HG03432 (cell line): ENCODE results near the gene POU2F1.
A peak's percentile ranks its signal among the peaks of the same experiment; 100 is the strongest.

Experiments
- ATAC-seq: cut with Tn5 transposase; IDR thresholded peaks from one replicate; pipeline ENCODE4 v1.9.1; 2021; ENCODE audit warnings: mild to moderate bottlenecking, moderate library complexity; ENCODE audit not compliant: unreplicated experiment

POU2F1 gene

DNA sequence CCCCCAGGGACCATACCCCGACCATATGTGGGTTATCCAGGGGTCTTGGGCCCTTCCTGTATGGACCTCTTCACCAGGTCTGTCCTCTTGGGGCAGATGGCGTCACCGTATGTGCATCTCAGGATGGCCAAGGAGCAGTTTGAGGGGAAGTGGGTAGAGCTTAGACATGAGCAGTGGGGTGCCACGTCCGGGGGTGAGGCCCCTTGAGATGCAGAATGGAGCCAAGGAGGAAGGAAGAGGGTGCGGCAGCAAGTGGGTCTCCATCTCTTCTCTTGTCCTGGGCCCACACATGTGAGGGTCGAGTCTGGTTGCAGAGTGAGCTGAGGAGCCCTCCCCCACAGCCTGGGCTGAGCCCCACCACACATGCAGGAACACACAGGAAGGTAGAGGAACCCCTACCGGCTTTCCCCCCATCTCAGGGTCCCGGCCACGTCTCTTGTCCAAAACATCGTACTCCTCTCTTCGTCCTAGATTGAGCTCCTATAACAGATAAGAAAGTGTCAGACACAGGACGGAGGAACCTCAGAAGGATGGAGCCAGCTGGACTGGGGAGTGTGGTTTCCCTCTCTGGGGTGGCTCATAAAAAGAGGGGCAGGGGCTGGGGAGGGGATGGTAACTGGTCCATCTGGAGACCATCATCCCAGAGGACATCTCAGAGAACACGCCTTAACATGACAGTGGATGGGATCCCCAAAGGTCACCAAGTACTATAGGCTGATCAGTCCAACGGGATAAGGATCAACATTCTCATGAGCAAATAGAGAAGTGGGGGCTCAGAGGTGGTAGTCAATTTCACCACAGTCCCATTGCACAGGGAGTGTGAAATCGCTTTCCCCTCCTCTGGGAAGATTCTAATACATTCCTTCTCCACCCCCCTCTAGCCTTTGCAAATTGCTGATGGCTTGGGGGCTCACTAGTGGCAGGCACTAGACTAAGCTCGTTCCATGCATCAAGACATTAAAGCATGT is 217.8 kb downstream of the POU2F1 start:
- no peak for ATAC-seq

DNA sequence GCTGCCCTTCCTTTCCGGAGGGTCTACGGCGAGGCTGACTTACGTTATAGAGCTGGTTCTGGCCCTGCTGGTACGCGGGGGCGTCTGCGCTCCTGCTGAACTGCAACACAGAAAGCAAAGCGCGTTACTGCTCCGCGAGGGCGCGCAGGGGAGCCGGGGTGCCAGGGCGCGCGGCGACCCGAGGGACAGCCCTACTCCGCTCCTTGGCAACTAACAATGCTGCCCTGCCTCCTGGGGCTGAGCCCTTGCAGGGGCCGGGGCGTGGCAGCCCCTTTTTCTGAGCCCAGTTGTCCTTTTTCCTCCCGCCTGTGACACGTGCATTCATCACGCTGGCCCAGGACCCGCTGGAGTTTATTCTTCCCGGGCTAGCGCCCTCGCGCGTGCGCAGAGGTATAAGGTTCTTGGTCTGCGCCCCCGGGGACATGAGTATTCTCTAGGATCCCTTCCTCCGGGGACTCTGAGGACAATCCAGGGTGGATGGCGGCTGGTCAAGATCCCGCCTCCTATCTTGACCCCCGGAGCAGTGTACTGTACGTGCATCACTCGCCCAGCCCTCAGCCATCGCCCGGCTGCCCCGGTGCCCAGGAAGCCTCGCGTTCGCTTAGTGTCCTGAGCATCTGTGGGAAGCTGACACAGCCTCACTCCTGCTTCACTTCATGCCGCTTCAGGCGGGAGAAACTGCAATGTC is 218.8 kb downstream of the POU2F1 start:
- ATAC-seq = peak; percentile 53

DNA sequence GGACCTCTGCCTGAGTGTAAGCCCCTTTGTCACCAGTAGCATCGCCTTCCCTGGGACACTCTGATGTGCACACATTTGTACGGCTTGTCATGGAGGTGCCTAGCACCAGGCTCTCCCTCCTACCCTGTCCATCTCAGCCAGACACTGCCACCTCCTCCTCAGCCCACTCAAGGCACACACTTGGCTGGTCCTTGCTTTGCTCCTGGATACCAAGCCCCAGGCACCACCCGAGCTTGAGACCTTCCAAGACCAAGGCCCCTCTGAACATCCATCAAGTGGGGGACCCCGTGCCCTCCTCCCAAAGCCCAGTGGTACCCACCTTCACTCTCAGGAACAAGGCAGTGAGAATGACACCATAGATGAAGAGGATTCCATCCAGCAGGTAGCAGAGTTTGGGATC is 219.7 kb downstream of the POU2F1 start:
- no peak for ATAC-seq

DNA sequence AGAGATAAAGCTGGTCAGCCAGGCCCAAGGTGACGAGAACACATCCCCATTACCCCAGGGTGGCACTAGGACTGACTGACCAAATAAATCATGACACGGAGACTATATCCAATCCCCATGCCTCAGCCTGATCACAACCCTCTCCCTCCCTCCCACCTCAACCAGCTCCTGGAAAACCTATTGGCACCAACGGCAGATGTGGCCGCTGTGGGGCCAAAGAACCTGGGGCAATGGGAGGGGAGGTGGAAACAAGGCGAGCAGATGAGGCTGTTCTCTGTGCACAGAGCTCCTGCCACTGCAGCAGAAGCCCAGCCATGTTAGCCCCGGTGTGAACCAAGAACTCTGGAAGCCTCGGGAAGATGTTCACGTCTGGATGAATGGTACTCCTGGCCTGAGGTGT is 220.1 kb downstream of the POU2F1 start:
- ATAC-seq = no peak

DNA sequence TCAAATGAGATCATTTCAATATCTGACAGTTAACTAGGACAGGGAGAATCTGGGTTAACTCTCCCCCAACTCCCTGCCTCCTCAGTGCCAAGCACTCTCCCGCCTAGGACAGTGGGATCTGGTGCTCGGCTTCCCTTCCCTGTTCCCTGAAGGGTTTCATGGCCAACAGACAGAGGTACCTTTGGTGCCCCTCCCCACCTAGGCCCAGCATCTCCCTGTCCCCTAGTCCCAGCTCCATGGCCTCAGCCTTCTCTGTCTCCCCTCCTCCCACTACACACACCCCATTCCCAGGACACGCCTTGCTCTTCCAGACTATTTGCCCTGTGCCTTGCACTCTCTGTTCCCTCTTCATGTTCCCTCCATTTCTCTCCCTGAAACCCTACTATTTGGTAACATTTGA is 220.5 kb downstream of the POU2F1 start:
- no peak for ATAC-seq

DNA sequence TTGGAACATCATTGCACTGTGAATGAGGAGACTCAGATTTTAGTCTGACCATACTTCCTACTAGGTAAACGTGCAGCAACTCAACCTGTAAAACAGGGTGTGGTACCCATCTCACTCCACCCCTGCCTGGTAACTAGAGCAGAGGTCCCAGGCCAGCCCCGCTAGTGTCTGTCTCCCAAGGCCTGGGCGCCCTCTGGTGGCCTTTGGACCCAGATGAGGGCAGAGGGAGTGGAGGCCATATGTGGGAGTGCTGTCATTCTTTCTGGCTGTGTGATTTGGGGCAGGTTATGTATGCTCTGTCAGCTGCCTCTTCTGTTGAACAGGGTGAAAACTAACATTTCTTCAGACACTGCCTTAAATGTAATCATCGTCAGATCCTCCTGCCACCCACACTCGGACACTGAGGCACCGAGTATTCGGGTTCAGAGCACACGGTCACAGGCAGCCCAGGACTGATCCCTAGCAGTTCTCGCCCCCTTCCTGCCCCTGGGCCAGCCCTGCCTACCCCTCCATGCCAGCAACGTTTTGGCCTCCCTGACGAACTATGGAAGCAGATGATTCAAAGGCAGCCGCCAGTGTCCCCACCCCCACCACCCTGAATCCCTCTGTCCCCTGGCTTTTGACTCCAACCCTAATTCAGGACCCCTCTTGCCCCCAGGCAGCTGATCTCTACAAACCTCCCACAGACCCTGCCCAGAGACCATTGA is 221.6 kb downstream of the POU2F1 start:
- ATAC-seq = peak; percentile 91

DNA sequence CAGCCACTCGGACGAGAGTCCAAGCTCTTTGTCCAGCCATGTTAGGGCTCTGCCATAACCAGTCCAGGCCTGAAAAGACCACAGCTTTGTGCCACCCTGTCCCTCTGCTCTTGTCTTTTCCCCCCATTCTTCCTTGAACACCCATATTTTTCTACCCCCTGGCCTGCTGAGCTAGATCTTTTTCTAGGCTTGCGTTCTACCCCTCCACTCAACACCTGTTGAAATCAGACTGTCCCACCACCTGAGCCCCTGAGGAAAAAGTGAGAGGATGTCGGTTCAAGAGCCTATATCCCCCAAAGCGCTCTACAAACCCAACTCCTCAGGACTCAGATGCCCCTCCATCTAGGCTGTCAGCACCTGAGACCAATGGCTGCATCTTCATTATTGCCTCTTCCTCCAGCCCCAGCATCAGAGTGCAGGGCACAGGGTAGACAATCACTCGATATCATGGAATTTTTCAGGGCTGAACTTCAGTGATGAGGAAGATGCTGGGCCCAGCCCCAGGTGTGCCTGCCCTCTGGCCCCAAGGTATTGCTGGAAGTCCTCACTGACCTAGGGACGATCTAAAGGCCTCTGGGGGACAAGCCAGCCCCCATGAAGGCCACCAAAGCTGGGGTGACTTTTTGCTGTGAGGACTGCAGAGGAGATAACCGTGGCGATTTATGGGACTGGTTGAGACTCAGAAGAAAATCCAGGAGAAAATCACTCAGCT is 222.3 kb downstream of the POU2F1 start:
- no peak for ATAC-seq

DNA sequence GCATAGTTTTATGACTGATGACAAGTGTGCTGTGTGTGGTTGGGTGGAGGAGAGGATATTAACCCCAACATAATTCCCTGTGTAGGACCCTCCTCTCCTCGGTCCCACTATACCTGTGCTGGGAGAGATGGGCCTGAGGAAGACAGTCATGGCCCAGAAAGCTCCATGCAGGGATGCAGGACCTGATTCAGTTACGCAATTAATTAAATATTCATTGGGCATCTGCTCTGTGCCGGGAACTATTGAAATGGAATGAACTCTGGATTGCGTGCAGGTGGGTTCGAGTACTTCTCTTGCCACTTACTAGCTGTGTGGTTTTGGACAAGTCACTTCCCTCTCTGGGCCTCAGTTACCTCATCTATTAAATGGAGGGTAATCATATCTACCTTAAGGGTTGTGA is 223.1 kb downstream of the POU2F1 start:
- ATAC-seq = no peak

DNA sequence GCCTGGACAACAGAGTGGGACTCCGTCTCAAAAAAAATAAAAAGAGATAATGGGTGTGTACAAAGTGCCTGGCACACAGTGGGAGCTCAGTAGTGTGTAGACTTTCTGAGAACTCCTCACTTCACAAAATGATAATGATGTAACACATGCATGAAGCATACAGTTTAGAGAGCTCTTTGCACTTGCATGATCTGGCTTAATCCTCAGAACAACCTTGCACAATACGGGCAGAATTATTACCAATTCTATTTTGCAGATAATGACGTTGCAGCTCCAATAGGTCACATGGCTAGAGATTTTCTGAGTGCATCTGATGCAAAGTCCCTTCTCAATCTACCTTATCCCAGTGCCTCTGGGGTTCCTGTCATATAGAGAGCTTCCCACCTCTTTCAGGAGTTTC is 226.3 kb downstream of the POU2F1 start:
- no peak for ATAC-seq

DNA sequence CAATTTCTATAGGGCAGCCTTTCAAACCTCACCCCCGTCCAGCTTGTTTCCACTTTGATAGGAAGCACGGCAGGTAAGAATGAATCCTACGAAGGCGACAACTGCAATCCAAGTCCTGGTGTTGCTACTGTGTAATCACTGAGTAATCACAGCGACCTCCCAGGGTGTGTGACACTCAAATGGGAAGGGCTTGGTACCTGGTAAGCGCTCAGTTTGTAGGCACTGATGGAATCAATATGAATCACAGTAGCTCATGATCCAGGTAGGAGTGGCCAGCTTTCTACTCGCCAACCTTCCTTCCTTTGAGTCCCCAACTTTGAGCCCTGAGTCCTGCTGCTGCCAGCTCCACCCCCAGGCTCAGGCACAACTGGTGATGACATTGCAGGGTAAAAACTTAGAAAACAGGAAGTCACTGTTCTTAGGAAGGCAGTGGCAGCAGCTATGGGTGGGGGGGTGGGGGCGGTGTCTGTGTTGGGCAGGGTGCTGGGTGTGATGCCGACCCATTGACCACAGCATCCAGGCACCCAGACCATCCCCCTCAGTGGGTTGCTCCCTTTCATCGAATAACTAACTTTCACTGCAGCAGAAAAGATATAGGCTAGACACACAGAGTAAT is 226.9 kb downstream of the POU2F1 start:
- ATAC-seq = peak; percentile 79

DNA sequence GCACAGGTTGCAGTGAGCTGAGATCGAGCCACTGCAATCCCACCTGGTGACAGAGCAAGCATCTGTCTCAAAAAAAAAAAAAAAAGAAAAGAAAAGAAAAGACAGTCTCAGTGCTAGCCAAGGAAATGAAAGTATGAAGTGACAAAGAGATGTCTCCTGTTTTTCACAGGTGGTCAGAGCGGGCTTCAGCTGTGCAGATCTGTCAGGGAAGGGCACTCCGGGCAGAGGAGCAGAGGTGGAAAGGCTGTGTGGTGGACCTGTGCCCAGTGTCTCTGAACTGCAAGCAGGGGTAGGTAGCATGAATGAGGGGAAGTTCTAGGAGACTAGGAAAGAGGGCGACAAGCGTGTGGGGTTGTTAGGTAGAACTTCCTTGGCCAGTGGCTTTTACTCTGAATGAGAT is 230.2 kb downstream of the POU2F1 start:
- no peak for ATAC-seq

DNA sequence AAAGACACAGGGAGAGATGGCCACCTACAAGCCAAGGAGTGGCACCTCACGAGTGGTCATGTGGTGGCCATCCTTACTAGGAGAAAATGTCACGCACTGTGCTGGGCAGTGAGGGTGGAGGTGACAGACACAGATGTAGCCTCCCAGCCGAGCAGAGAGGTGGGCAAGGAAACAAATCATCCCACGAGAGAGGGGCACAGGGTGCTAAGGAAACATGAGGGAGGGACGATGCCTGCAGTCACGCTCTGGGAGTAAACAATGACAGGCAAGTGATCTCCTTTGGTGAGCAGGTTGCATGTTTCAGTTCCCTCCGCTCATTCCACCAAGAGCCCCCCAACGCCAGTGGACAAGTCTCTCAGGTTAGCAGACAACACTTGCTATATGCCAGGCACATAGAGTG is 231.8 kb downstream of the POU2F1 start:
- no peak for ATAC-seq

DNA sequence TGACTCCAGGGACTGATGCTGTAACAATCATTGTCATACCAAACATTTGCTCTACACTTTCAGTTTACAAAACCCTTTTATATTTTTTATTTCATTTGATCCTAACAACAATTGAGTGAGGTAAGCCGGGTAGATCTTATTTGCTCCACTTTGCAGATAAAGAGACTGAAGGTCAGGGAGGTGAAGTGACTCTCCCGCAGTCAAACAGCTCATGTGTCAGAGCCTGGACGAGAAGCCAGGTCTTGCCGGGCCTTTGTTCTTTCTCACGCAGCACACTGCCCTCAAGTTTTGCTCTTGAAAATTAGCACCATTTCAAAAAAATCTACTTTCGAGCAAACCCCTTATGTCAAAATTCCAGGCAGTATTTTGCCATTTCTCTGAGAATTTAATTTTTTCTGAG is 232.4 kb downstream of the POU2F1 start:
- ATAC-seq = no peak

DNA sequence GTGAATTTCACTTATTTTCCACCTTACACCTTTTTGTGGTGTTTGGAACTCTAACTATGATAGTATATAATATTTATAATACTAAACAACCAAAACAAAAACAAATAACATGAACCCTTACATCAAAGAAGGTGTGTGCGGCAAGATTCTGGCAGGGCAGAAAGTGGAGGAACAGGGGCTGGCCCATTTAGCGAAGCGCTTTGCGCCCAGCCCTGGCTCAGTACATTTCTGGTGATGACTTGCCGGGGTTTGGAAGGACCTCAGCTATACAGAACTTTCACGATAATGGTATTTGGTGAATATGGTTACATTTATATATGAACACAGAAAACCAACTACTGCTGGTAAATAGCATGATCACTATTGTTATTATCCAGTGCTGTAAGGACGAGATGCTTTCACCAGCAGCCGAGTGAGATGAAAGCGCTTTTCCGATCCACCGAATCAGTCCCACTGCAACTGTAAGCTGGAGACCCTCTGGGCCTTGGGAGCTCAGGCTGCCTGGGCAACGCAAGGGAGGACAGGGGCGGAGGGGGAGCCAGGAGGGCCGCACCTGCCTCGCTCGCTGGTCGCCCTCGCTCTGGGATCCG is 233.7 kb downstream of the POU2F1 start:
- ATAC-seq = no peak

DNA sequence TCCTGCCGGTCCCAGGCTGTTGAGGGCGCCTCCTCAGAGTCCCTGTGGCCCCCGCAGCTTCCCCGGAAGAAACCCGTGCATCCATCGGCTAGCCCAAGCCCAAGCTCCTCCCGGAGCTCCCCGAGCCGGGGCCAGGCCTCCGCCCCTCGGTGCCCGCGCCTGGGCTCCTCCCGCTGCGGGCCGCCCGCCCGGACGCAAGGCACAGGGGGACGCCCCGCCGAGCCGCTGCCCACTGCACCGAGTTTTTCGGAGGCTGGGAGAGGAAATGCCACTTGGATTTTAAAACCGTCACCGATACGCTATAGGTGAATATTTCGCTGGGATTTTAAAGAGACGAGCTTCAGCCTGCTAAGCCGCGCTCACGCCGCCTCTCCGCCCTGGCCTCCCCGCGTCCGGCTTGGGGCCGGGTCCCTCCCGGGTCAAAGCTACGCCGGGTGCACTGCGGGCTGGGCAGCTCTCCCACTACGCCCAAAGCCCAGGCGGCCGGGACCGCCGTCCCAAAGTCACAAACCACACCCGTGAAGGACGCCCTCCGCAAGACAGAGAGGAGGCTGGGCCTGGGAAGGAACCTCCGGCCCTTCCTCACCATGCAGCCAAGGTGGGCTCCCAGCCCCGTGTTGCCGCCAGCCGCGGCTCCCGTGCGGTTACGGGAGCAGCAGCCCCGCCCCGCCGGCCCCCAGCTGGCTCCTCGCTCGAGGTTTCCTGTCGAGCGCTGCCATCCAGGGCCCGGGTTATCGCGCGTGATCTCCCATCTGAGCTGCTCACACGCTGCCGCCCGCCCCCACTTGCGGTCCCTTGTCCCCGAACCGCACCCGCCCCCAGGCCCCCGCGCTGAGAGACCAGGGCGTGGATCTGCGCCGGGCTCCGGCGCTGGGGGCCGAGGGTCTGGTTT is 234.5 kb downstream of the POU2F1 start:
- ATAC-seq = peak; percentile 70

DNA sequence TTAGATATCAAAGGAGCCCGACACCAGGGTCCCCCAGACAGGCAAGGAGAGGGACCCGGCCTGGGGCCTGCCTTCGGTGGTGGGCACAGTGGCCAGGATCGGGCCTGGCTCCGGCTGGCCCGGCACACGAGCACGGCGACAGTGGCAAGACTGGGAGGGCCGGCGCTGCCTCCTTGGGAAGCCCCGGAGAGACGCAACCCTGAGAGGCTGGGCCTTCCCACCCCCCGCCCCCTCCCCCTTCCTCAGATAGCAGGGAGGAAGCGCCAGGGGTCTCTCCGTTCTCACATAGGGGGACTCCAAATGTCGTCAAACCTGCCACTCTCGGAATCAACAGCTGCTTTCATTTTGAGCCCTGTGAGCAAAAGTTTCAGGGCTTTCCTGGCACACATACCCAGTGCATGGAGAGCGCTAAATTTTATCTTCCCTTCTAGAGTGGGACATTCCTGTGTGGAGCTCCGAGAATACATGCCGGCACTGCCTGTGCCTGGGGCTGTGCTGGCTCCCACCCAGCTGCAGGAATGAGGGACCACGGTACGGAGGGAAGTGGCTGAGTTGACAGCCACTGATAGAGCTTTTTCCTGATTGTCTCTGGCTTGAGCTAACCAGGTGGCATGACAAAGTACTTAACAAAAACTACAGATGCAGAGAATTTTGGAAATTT is 235.2 kb downstream of the POU2F1 start:
- ATAC-seq = peak; percentile 42

DNA sequence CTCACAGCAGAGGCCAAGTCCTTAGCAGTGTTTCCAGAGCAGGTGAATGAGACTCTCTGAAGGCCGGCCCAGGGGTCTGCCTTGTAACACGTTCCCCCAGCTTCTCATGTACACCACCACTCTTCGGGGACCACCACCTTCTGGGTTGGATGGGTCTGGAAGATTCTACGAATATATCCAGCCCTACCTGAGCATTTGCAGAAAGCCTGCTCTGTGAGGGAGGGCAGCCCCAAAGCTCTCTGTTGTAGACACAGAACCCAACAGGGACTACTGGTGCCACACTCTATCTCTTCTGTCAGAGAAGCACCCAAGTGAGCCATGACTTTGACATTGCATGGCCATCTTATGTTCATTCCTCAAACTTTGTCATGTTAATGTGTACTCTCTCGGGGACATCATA is 235.8 kb downstream of the POU2F1 start:
- ATAC-seq = no peak

DNA sequence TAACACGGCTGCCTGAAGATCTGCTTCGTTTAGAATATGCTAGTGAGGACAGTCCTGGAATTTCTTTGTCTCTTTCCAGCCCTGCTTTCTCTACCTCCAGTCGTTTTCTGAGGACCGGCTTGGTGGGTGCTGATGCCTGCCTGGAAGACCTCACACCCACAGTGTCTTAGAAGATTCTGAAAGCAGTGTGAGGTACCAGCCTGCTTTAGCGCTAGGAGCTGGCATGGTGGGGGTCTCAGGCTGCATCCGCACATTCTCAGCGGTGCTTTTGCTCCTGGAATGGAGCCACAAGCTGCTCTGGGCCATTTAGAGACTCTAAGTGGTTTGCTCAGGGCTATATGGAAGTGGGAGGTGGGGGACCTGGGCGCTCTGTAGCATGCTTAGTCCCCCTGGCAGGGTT is 236.2 kb downstream of the POU2F1 start:
- no peak for ATAC-seq
